ENCODE data around the gene CTTNBP2NL.

The CTTNBP2NL gene

GRCh38 chr1:112507921-112508277 is 111.9 kb downstream of the CTTNBP2NL start:
- no peaks in the 10 kb centered on the region for H3K9me3 ChIP-seq (ENCODE audit: control insufficient read depth in 2 of 2, low read length in 2 of 2)
- peak overlapping the region; percentile 9 to 11 for H3K27ac ChIP-seq (ENCODE audit: low read depth in 2 of 2, low read length in 2 of 2)
- H3K9ac ChIP-seq (ENCODE audit: low read depth in 1 of 2, low read length in 2 of 2) = peak overlapping the region in 1 of 2 donors; percentile 58
- no peaks in the 10 kb centered on the region for H3K36me3 ChIP-seq (ENCODE audit: control insufficient read depth in 2 of 2, insufficient read depth in 2 of 2, low read length in 2 of 2)
- H3K4me3 ChIP-seq (ENCODE audit: low read length in 2 of 2) = peak overlapping the region; percentile 68 to 79
- peaks cover 11 to 18% of the 10 kb centered on the region in 2 donors for H3K4me1 ChIP-seq (ENCODE audit: control insufficient read depth in 2 of 2, insufficient read depth in 2 of 2, low read length in 2 of 2)
- H3K27me3 ChIP-seq (ENCODE audit: control insufficient read depth in 2 of 2, insufficient read depth in 2 of 2, low read length in 2 of 2) = peaks cover 19 to 20% of the 10 kb centered on the region in 2 donors

DNA sequence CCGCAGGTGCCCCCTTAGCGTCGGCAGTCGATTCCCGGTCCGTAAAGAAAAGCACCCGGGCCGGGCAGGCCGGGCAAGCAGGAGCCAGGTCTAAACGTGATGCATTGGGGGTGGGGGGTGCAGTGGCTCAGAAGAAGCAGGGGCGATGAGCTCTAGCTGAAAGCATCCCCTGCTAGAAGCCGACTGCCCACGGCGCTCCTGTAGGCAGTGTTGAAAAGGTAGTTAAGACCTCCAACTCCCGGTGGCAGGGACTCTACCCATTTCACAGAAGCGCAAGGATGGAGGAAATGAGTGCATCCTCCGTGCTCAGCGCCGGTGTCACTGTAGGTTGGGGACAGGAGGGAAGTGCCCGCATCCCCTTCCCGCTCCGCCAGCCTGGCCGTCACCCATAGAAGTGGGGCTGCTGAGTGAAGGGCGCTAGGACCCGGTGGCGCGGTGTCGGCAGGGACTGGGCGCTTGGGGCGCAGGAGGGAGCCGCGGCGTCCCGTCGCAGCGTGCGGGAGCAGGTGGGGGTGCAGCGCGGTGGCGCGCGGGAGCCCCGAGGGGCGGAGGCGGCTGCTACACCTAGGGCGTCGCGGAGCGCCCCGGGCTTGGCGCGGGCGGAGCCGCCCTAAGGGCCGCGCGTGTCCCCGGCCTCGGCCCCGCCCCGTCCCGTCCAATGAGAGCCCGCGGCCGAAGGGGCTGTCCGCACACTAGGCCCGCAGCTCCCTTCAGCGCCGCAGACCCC is 112.4 kb downstream of the CTTNBP2NL start, which contains the start of gene WNT2B:
TSS of gene WNT2B (plus strand) at position 688 of the 727 bp plus-strand sequence. CDS start 298 bp downstream, outside the sequence.
- no peaks in the 10 kb centered on the region for H3K9me3 ChIP-seq (ENCODE audit: control insufficient read depth in 2 of 2, low read length in 2 of 2)
- peak within 1 kb of the TSS; percentile 47 to 56 for H3K27ac ChIP-seq (ENCODE audit: low read depth in 2 of 2, low read length in 2 of 2)
- peaks cover 14 to 16% of the 10 kb centered on the region in 2 donors for H3K27me3 ChIP-seq (ENCODE audit: control insufficient read depth in 2 of 2, insufficient read depth in 2 of 2, low read length in 2 of 2)
- peak within 1 kb of the TSS; percentile 41 to 58 for H3K9ac ChIP-seq (ENCODE audit: low read depth in 1 of 2, low read length in 2 of 2)
- peaks cover 11 to 18% of the 10 kb centered on the region in 2 donors for H3K4me1 ChIP-seq (ENCODE audit: control insufficient read depth in 2 of 2, insufficient read depth in 2 of 2, low read length in 2 of 2)
- peak within 1 kb of the TSS; percentile 68 to 79 for H3K4me3 ChIP-seq (ENCODE audit: low read length in 2 of 2)
- H3K36me3 ChIP-seq (ENCODE audit: control insufficient read depth in 2 of 2, insufficient read depth in 2 of 2, low read length in 2 of 2) = no peaks in the 10 kb centered on the region

- H3K9ac ChIP-seq (ENCODE audit: low read depth in 1 of 2, low read length in 2 of 2) = peak overlapping the region in 1 of 2 donors; percentile 58
- peak overlapping the region; percentile 47 to 56 for H3K27ac ChIP-seq (ENCODE audit: low read depth in 2 of 2, low read length in 2 of 2)
- no peaks in the 10 kb centered on the region for H3K36me3 ChIP-seq (ENCODE audit: control insufficient read depth in 2 of 2, insufficient read depth in 2 of 2, low read length in 2 of 2)
- H3K9me3 ChIP-seq (ENCODE audit: control insufficient read depth in 2 of 2, low read length in 2 of 2) = no peaks in the 10 kb centered on the region
- peak overlapping the region; percentile 68 to 79 for H3K4me3 ChIP-seq (ENCODE audit: low read length in 2 of 2)
- peaks cover 11 to 18% of the 10 kb centered on the region in 2 donors for H3K4me1 ChIP-seq (ENCODE audit: control insufficient read depth in 2 of 2, insufficient read depth in 2 of 2, low read length in 2 of 2)
- peaks cover 9 to 14% of the 10 kb centered on the region in 2 donors for H3K27me3 ChIP-seq (ENCODE audit: control insufficient read depth in 2 of 2, insufficient read depth in 2 of 2, low read length in 2 of 2)
Measured at GRCh38 chr1:112509005-112509659, 113.1 kb downstream of the CTTNBP2NL start.

GRCh38 chr1:112509660-112510178 is 113.7 kb downstream of the CTTNBP2NL start:
- peak overlapping the region in 1 of 2 donors; percentile 58 for H3K9ac ChIP-seq (ENCODE audit: low read depth in 1 of 2, low read length in 2 of 2)
- H3K36me3 ChIP-seq (ENCODE audit: control insufficient read depth in 2 of 2, insufficient read depth in 2 of 2, low read length in 2 of 2) = no peaks in the 10 kb centered on the region
- peak overlapping the region; percentile 47 to 56 for H3K27ac ChIP-seq (ENCODE audit: low read depth in 2 of 2, low read length in 2 of 2)
- peaks cover 11 to 18% of the 10 kb centered on the region in 2 donors for H3K4me1 ChIP-seq (ENCODE audit: control insufficient read depth in 2 of 2, insufficient read depth in 2 of 2, low read length in 2 of 2)
- no peaks in the 10 kb centered on the region for H3K9me3 ChIP-seq (ENCODE audit: control insufficient read depth in 2 of 2, low read length in 2 of 2)
- peaks cover 9 to 14% of the 10 kb centered on the region in 2 donors for H3K27me3 ChIP-seq (ENCODE audit: control insufficient read depth in 2 of 2, insufficient read depth in 2 of 2, low read length in 2 of 2)
- peak overlapping the region; percentile 68 to 79 for H3K4me3 ChIP-seq (ENCODE audit: low read length in 2 of 2)

GRCh38 chr1:112510340-112510739 is 114.3 kb downstream of the CTTNBP2NL start:
- H3K9ac ChIP-seq (ENCODE audit: low read depth in 1 of 2, low read length in 2 of 2) = peak overlapping the region in 1 of 2 donors; percentile 58
- H3K4me1 ChIP-seq (ENCODE audit: control insufficient read depth in 2 of 2, insufficient read depth in 2 of 2, low read length in 2 of 2) = peaks cover 11 to 16% of the 10 kb centered on the region in 2 donors
- H3K9me3 ChIP-seq (ENCODE audit: control insufficient read depth in 2 of 2, low read length in 2 of 2) = no peaks in the 10 kb centered on the region
- peak overlapping the region; percentile 43 to 79 for H3K4me3 ChIP-seq (ENCODE audit: low read length in 2 of 2)
- H3K27ac ChIP-seq (ENCODE audit: low read depth in 2 of 2, low read length in 2 of 2) = peak overlapping the region; percentile 1 to 37
- H3K27me3 ChIP-seq (ENCODE audit: control insufficient read depth in 2 of 2, insufficient read depth in 2 of 2, low read length in 2 of 2) = peaks cover 9 to 14% of the 10 kb centered on the region in 2 donors
- no peaks in the 10 kb centered on the region for H3K36me3 ChIP-seq (ENCODE audit: control insufficient read depth in 2 of 2, insufficient read depth in 2 of 2, low read length in 2 of 2)
